GM11168 (cell line): Measurements from ENCODE around the gene PMAIP1.
"Not testable (repeated sequence)": the region's sequence is repeated elsewhere in the genome, so short reads cannot be mapped to it uniquely, and the experiment has no call there.

Experiments
- in situ Hi-C: fragments of 300-500 bp; cut with MboI; formaldehyde crosslinking; loops from one replicate; pipeline ENCODE4 v1.12.0; 2022; ENCODE audit warnings: low sequenced_read_pairs; ENCODE audit not compliant: unreplicated experiment

The PMAIP1 gene

GRCh38 chr18:59881728-59882656 is 17.8 kb upstream of the PMAIP1 start:
- in situ Hi-C loops: loop anchor here (5.0 kb wide), 1 partner anchor 40 kb away; no protein-coding TSS in a partner anchor

- in situ Hi-C loops: loop anchor here (5.0 kb wide), 1 partner anchor 42 kb away; no protein-coding TSS in a partner anchor
These were observed 15.4 kb upstream of the PMAIP1 start for GRCh38 chr18:59884351-59884750.

GRCh38 chr18:59885579-59886163 is 14.1 kb upstream of the PMAIP1 start:
- in situ Hi-C loops: no loop called here

GRCh38 chr18:59886399-59886798 is 13.4 kb upstream of the PMAIP1 start:
- in situ Hi-C loops: not testable (repeated sequence)

GRCh38 chr18:59892123-59892522 is 7.7 kb upstream of the PMAIP1 start:
- in situ Hi-C loops: no loop called here

- in situ Hi-C loops: no loop called here
These were observed 5.8 kb upstream of the PMAIP1 start for GRCh38 chr18:59893971-59894370.

GRCh38 chr18:59897321-59897954 is 2.4 kb upstream of the PMAIP1 start:
- in situ Hi-C loops: no loop called here

GRCh38 chr18:59898093-59898492 is 1.7 kb upstream of the PMAIP1 start:
- in situ Hi-C loops: no loop called here

GRCh38 chr18:59898609-59899297 is 1.0 kb upstream of the PMAIP1 start:
- in situ Hi-C loops: no loop called here

GRCh38 chr18:59900222-59901128 is 679 bp downstream of the PMAIP1 start:
- in situ Hi-C loops: no loop called here

- in situ Hi-C loops: no loop called here
These were observed 2.6 kb downstream of the PMAIP1 start for GRCh38 chr18:59902131-59902992.

- in situ Hi-C loops: no loop called here
These were observed 3.3 kb downstream of the PMAIP1 start for GRCh38 chr18:59902993-59903610.

- in situ Hi-C loops: no loop called here
These were observed 4.3 kb downstream of the PMAIP1 start for GRCh38 chr18:59904011-59904601.

GRCh38 chr18:59905686-59906091 is 5.9 kb downstream of the PMAIP1 start:
- in situ Hi-C loops: no loop called here

- in situ Hi-C loops: no loop called here
These were observed 6.4 kb downstream of the PMAIP1 start for GRCh38 chr18:59906203-59906602.

GRCh38 chr18:59907172-59907571 is 7.4 kb downstream of the PMAIP1 start:
- in situ Hi-C loops: no loop called here

- in situ Hi-C loops: no loop called here
These were observed 7.9 kb downstream of the PMAIP1 start for GRCh38 chr18:59907660-59908059.

GRCh38 chr18:59908799-59909198 is 9.0 kb downstream of the PMAIP1 start:
- in situ Hi-C loops: no loop called here
